DND-41 (cell line): ENCODE measurements around the gene RGS19.

ENCODE experiments used
- CTCF ChIP-seq: IDR thresholded peaks from 2 replicates; pipeline ENCODE4 v1.5.1; 2012; ENCODE audit warnings: borderline replicate concordance, low read length, moderate library complexity, mild to moderate bottlenecking; ENCODE audit not compliant: poor library complexity, severe bottlenecking; ENCODE audit errors: extremely low read depth
- EZH2 ChIP-seq: IDR thresholded peaks from 3 replicates; pipeline ENCODE4 v1.6.1; 2012; ENCODE audit warnings: borderline replicate concordance, low read depth, mild to moderate bottlenecking, moderate library complexity, low read length, inconsistent platforms; ENCODE audit not compliant: severe bottlenecking

- TF ChIP-seq CTCF (no peak), EZH2 (no peak)
Measured at GRCh38 chr20:64037199-64037497, 42.2 kb downstream of the RGS19 start.
